HepG2 (cell line): ENCODE data around the gene TBC1D16. TPM values are rescaled to one million over a fixed set of nuclear protein-coding genes. Genes with fewer than 3 reads are reported as not detected.

ENCODE experiments used
- ATAC-seq: fragments of 200-7000 bp; cut with Tn5 transposase; 3 replicates; pipeline ENCODE4 v1.9.1; 2020; ENCODE audit warnings: mild to moderate bottlenecking, moderate library complexity
- BruUV-seq: library from RNA; stranded (reverse); fragments of 400-500 nt; replicated peaks from 2 replicates; lab custom pipeline; 2021; lab: Mats Ljungman, UMichigan
- CTCF ChIA-PET: fragments of 300-600 bp; formaldehyde crosslinking; extraction: SDS; loops from one replicate; lab custom pipeline; 2021; ENCODE audit warnings: low total read pairs, inconsistent platforms, low intra/inter-chr PET ratio; lab: Yijun Ruan, JAX
- POLR2A ChIA-PET: fragments of 350-600 bp; sonication (Branson Sonifier 250); formaldehyde crosslinking; loops from one replicate; lab custom pipeline; 2020; ENCODE audit warnings: antibody characterized with exemption, inconsistent platforms; lab: Yijun Ruan, JAX
- DNase-seq: peaks from one replicate; pipeline ENCODE4 v3.0.0-alpha.2; 2015; ENCODE audit warnings: low spot score
- FAIRE-seq: peaks from 3 replicates; lab custom pipeline; 2011; peaks lifted over from hg19 to GRCh38; lab: Jason Lieb, UNC
- H2AFZ ChIP-seq: one replicate; pipeline ENCODE4 v1.6.1; 2011; ENCODE audit warnings: low read length, inconsistent platforms
- H3K27ac ChIP-seq: fragments of 300-600 bp; 3 replicates; pipeline ENCODE4 v1.8.0; 2011; ENCODE audit warnings: mixed run types, mild to moderate bottlenecking, mixed read lengths, low read length, inconsistent platforms; ENCODE audit not compliant: insufficient read depth; ENCODE audit errors: extremely low read length
- H3K27me3 ChIP-seq, 2 experiments: fragments of 200-600 bp in 1 of 2; 2 replicates in 1 of 2; 3 replicates in 1 of 2; pipeline versions ENCODE4 v1.6.0 to v1.8.0; 2011; ENCODE audit warnings: low read length in 2 of 2, mild to moderate bottlenecking in 2 of 2, moderate library complexity in 2 of 2, inconsistent platforms in 1 of 2; ENCODE audit not compliant: insufficient read depth in 2 of 2, control insufficient read depth in 1 of 2
- H3K36me3 ChIP-seq, 2 experiments: fragments of 200-600 bp in 1 of 2; replicated peaks in 1 of 2; 2 replicates in 1 of 2; 3 replicates in 1 of 2; pipeline versions ENCODE4 v1.5.1 to v1.8.0; 2011; ENCODE audit warnings: low read length in 2 of 2, inconsistent platforms in 1 of 2; ENCODE audit not compliant: insufficient read depth in 2 of 2, control insufficient read depth in 1 of 2
- H3K4me1 ChIP-seq: 2 replicates; pipeline ENCODE4 v1.5.1; 2012; ENCODE audit warnings: low read length, inconsistent platforms; ENCODE audit not compliant: insufficient read depth
- H3K4me2 ChIP-seq: 2 replicates; pipeline ENCODE4 v1.6.0; 2011; ENCODE audit warnings: low read depth, low read length, inconsistent platforms
- H3K4me3 ChIP-seq, 3 experiments: fragments of 200-600 bp in 1 of 3; sonication (generic), shearing (Covaris generic) in 1 of 3; replicated peaks in 1 of 3; 2 replicates each; pipeline ENCODE4 v1.5.1; 2011 to 2016; ENCODE audit warnings: low read length in 3 of 3, inconsistent platforms in 2 of 3, low read depth in 2 of 3, mild to moderate bottlenecking in 2 of 3, control low read depth in 1 of 3, mixed read lengths in 1 of 3; ENCODE audit not compliant: insufficient read depth in 1 of 3
- H3K79me2 ChIP-seq: one replicate; pipeline ENCODE4 v1.6.1; 2011; ENCODE audit warnings: low read length, inconsistent platforms; ENCODE audit not compliant: insufficient read depth
- H3K9ac ChIP-seq: 2 replicates; pipeline ENCODE4 v1.6.0; 2011; ENCODE audit warnings: mild to moderate bottlenecking, low read depth, low read length, inconsistent platforms; ENCODE audit not compliant: insufficient read depth
- H3K9me3 ChIP-seq: 2 replicates; pipeline ENCODE4 v1.5.1; 2012; ENCODE audit warnings: mild to moderate bottlenecking, low read length
- H4K20me1 ChIP-seq: 2 replicates; pipeline ENCODE4 v1.6.0; 2011; ENCODE audit warnings: inconsistent platforms, mild to moderate bottlenecking, low read length, moderate library complexity; ENCODE audit not compliant: insufficient read depth
- AGO2 ChIP-seq: fragments of 200-400 bp; formaldehyde crosslinking; optimal IDR thresholded peaks from 2 replicates; pipeline ENCODE3; 2017; ENCODE audit warnings: mild to moderate bottlenecking, low read depth, low read length, moderate library complexity
- ATF3 ChIP-seq: sonication (generic); formaldehyde crosslinking; IDR thresholded peaks from 2 replicates; pipeline ENCODE4 v1.4.0; 2020; ENCODE audit warnings: missing genetic modification reagents
- MAX ChIP-seq: IDR thresholded peaks from 2 replicates; pipeline ENCODE4 v1.6.1; 2012; ENCODE audit warnings: inconsistent platforms
- NONO ChIP-seq, 2 experiments: fragments of 450-650 bp in 1 of 2; sonication (generic) in 1 of 2; formaldehyde crosslinking in 1 of 2; IDR thresholded peaks in 1 of 2; conservative IDR thresholded peaks in 1 of 2; 2 replicates each; pipeline versions ENCODE4 v1.6.1 to v1.8.0; 2017 to 2022; ENCODE audit warnings: mild to moderate bottlenecking in 1 of 2, missing genetic modification reagents in 1 of 2, moderate library complexity in 1 of 2
- NRL ChIP-seq: sonication (generic); formaldehyde crosslinking; IDR thresholded peaks from 2 replicates; pipeline ENCODE4 v1.5.0; 2020; ENCODE audit warnings: missing genetic modification reagents, mild to moderate bottlenecking, moderate library complexity, borderline replicate concordance
- ZBTB20 ChIP-seq: sonication (generic); formaldehyde crosslinking; IDR thresholded peaks from 2 replicates; pipeline ENCODE4 v1.8.1; 2023; ENCODE audit warnings: missing genetic modification reagents, low read depth, mild to moderate bottlenecking, borderline replicate concordance
- ZNF225 ChIP-seq: sonication (generic); formaldehyde crosslinking; IDR thresholded peaks from 2 replicates; pipeline ENCODE4 v1.4.0; 2020; ENCODE audit warnings: mild to moderate bottlenecking, missing genetic modification reagents
- ZNF512B ChIP-seq: sonication (generic); formaldehyde crosslinking; IDR thresholded peaks from 2 replicates; pipeline ENCODE4 v1.5.1; 2020; ENCODE audit warnings: missing genetic modification reagents, mild to moderate bottlenecking, borderline replicate concordance
- ZNF550 ChIP-seq: sonication (generic); formaldehyde crosslinking; IDR thresholded peaks from 2 replicates; pipeline ENCODE4 v1.4.0; 2020; ENCODE audit warnings: mild to moderate bottlenecking, missing genetic modification reagents, borderline replicate concordance
- ZNF720 ChIP-seq: sonication (generic); formaldehyde crosslinking; IDR thresholded peaks from 2 replicates; pipeline ENCODE4 v1.4.0; 2020; ENCODE audit warnings: missing genetic modification reagents
- ZNF782 ChIP-seq: sonication (generic); formaldehyde crosslinking; IDR thresholded peaks from 2 replicates; pipeline ENCODE4 v1.4.0; 2020; ENCODE audit warnings: missing genetic modification reagents, mild to moderate bottlenecking, borderline replicate concordance
- WGBS: methylation state at CpG from one replicate; pipeline ENCODE4 v1.1.6; 2017; ENCODE audit warnings: low lambda C conversion rate; 5-methylcytosine and 5-hydroxymethylcytosine counted together
- in situ Hi-C: cut with HindIII; loops from 2 replicates; pipeline ENCODE4 v1.10.0; 2017; ENCODE audit warnings: low pct_unique_long_range_greater_than_20kb; ENCODE audit not compliant: extremely low pct_ligation_motif_present
- intact Hi-C: fragments of 100-400 bp; cut with micrococcal nuclease; formaldehyde crosslinking; loops from one replicate; pipeline ENCODE4 v1.10.0; 2022; ENCODE audit not compliant: unreplicated experiment
- polyA plus RNA-seq, 8 experiments: library from polyadenylated mRNA; depleted of rRNA in 3 of 8; stranded (reverse) in 7 of 8; unstranded in 1 of 8; fragments of >200 nt; fragmentation: Illumina TruSeq in 4 of 8; extraction: Trizol in 4 of 8; gene quantifications; 2 replicates each; pipeline versions ENCODE4 v1.2.1 to v1.2.3, GENCODE V29; 2011 to 2016; ENCODE audit warnings: low read depth in 4 of 8, missing spikeins in 1 of 8, mixed read lengths in 1 of 8; ENCODE audit not compliant: insufficient read depth in 1 of 8
- total RNA-seq, 5 experiments: library from RNA; depleted of rRNA; stranded (reverse); fragments of >200 nt; fragmentation: Illumina TruSeq; extraction: Trizol; gene quantifications; 2 replicates each; pipeline ENCODE4 v1.2.3, GENCODE V29; 2016; ENCODE audit warnings: low read depth in 1 of 5

TBC1D16 gene
- total and polyA plus RNA-seq, 2 of the 13 experiments (the other 11 are each of a cell fraction or from before 2014, with no cell fraction given): 14.9 to 24.9 TPM

- Histone ChIP-seq H3K4me2 (no peak overlapping the region), H3K9ac (no peak overlapping the region), H3K27me3 (no peaks in the 10 kb centered on the region), H3K79me2 (no peaks in the 10 kb centered on the region), H2AFZ (no peak overlapping the region), H3K27ac (no peak overlapping the region), H3K9me3 (no peaks in the 10 kb centered on the region), H3K4me3 (no peak overlapping the region), H3K36me3 (peaks cover 11 to 28% of the 10 kb centered on the region in 2 experiments), H4K20me1 (no peaks in the 10 kb centered on the region), H3K4me1 (peaks cover 26% of the 10 kb centered on the region)
- FAIRE-seq (no peak), ATAC-seq (no peak), DNase-seq (no peak)
- no TSS peak for BruUV-seq
- intact Hi-C loops (no loop called here), in situ Hi-C loops (loop anchor here (5.0 kb wide), 2 partner anchors 73 to 113 kb away; no protein-coding TSS in a partner anchor)
- TF ChIP-seq ATF3 (no peak), AGO2 (peak; percentile 6)
- CTCF ChIA-PET: interaction anchor here (2.0 kb wide), 1 partner anchor 27 kb away, joined by 7 read pairs; the partner anchor contains the start of genes CCDC40 and TBC1D16
- WGBS: 99% methylated on average over 26 of the region's 34 CpGs
- POLR2A ChIA-PET: interaction anchor here (0.9 to 8.5 kb wide), 4 partner anchors 14 to 59 kb away, joined by 3 to 111 read pairs (median 10); no protein-coding TSS in a partner anchor
These were observed 26.0 kb downstream of the TBC1D16 start for GRCh38 chr17:80009391-80010282.

- peaks cover 11 to 28% of the 10 kb centered on the region in 2 experiments for H3K36me3 ChIP-seq
- WGBS: 88% methylated on average over 18 of the region's 18 CpGs
- no peak for FAIRE-seq
- H2AFZ ChIP-seq: no peak overlapping the region
- ATAC-seq: no peak
- H4K20me1 ChIP-seq: no peaks in the 10 kb centered on the region
- no peaks in the 10 kb centered on the region for H3K27me3 ChIP-seq
- peaks cover 24% of the 10 kb centered on the region for H3K4me1 ChIP-seq
- BruUV-seq: no TSS peak
- H3K4me3 ChIP-seq: no peak overlapping the region
- no peaks in the 10 kb centered on the region for H3K79me2 ChIP-seq
- POLR2A ChIA-PET: interaction anchor here (0.9 to 8.5 kb wide), 6 partner anchors 10 to 93 kb away, joined by 3 to 111 read pairs (median 4); partner anchors contain the start of gene GAA
- H3K9ac ChIP-seq: no peak overlapping the region
- peak overlapping the region; percentile 42 for H3K4me2 ChIP-seq
- in situ Hi-C loops: loop anchor here (5.0 kb wide), 2 partner anchors 73 to 113 kb away; no protein-coding TSS in a partner anchor
- DNase-seq: no peak
- H3K9me3 ChIP-seq: no peaks in the 10 kb centered on the region
- H3K27ac ChIP-seq: no peak overlapping the region
- CTCF ChIA-PET: interaction anchor here (1.2 to 2.0 kb wide), 5 partner anchors 15 to 116 kb away, joined by 3 to 10 read pairs (median 5); partner anchors contain the start of genes CCDC40 and TBC1D16
- intact Hi-C loops: no loop called here
- TF ChIP-seq ZNF720 (CRISPR knock-in tag) (no peak), ZNF550 (CRISPR knock-in tag) (no peak), ZNF512B (0 out of 2 replicates have a peak, but pooled peaks have one; percentile 19), MAX (no peak), NONO (IDR thresholded peaks at IDR 0.05) (no peak), NONO (CRISPR knock-in tag; conservative IDR thresholded peaks at IDR 0.05) (0 out of 2 replicates have a peak, but pooled peaks have one; percentile 13), ZNF782 (CRISPR knock-in tag) (0 out of 2 replicates have a peak, but pooled peaks have one; percentile 6), ZBTB20 (no peak), ZNF225 (CRISPR knock-in tag) (0 out of 2 replicates have a peak, but pooled peaks have one; percentile 22), NRL (CRISPR knock-in tag) (0 out of 2 replicates have a peak, but pooled peaks have one; percentile 2)
These were observed 26.8 kb downstream of the TBC1D16 start for GRCh38 chr17:80008848-80009247.
